Vagina (tissue), 2 donors: ENCODE measurements around the gene ANXA3.

Experiments used
- POLR2A ChIP-seq, 2 donors: fragments of 450-650 bp; IDR thresholded peaks; one replicate each; pipeline ENCODE4 v1.6.1; 2017; ENCODE audit warnings: antibody characterized with exemption in 2 of 2, mild to moderate bottlenecking in 2 of 2, moderate library complexity in 2 of 2
- TF ChIP-seq, protein P1 (sequence below), 3 experiments: fragments of 450-650 bp in 2 of 3; fragments of 200-600 bp in 1 of 3; sonication (generic) in 1 of 3; IDR thresholded peaks; one replicate each; pipeline ENCODE4 v1.5.1; 2017 to 2019; ENCODE audit warnings: antibody characterized with exemption in 3 of 3, mild to moderate bottlenecking in 2 of 3, moderate library complexity in 2 of 3

- TF ChIP-seq, protein P1, sequence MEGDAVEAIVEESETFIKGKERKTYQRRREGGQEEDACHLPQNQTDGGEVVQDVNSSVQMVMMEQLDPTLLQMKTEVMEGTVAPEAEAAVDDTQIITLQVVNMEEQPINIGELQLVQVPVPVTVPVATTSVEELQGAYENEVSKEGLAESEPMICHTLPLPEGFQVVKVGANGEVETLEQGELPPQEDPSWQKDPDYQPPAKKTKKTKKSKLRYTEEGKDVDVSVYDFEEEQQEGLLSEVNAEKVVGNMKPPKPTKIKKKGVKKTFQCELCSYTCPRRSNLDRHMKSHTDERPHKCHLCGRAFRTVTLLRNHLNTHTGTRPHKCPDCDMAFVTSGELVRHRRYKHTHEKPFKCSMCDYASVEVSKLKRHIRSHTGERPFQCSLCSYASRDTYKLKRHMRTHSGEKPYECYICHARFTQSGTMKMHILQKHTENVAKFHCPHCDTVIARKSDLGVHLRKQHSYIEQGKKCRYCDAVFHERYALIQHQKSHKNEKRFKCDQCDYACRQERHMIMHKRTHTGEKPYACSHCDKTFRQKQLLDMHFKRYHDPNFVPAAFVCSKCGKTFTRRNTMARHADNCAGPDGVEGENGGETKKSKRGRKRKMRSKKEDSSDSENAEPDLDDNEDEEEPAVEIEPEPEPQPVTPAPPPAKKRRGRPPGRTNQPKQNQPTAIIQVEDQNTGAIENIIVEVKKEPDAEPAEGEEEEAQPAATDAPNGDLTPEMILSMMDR (IDR thresholded peaks at IDR 0.05): no peak
- TF ChIP-seq POLR2A (IDR thresholded peaks at IDR 0.05): no peak
These were observed 9.2 kb upstream of the ANXA3 start for GRCh38 chr4:78542373-78542772.
